CD4-positive, alpha-beta T cell (primary cell): ENCODE results near the gene IL17B. TPM values are rescaled to one million over a fixed set of nuclear protein-coding genes. Genes with fewer than 3 reads are reported as not detected.

ENCODE experiments used
- ATAC-seq: fragments of 200-7000 bp; cut with Tn5 transposase; one replicate; pipeline ENCODE4 v1.10.0; 2022; ENCODE audit warnings: mild to moderate bottlenecking; ENCODE audit not compliant: poor library complexity
- CTCF ChIA-PET: fragments of 350-600 bp; sonication (Branson Sonifier 250); formaldehyde crosslinking; loops from one replicate; lab custom pipeline; 2021; ENCODE audit warnings: antibody characterized with exemption, inconsistent platforms; lab: Charles Lee
- POLR2A ChIA-PET: fragments of 350-600 bp; sonication (Branson Sonifier 250); formaldehyde crosslinking; loops from one replicate; lab custom pipeline; 2021; ENCODE audit warnings: antibody characterized with exemption, inconsistent platforms; lab: Charles Lee
- DNase-seq, 14 experiments: peaks; one replicate each; pipeline ENCODE4 v3.0.0-alpha.2; 2013 to 2020; ENCODE audit warnings: mixed read lengths in 2 of 14
- H3K27ac ChIP-seq, 2 donors: one replicate each; pipeline versions ENCODE4 v1.5.1 to v1.7.0; 2013; ENCODE audit warnings: low read length in 2 of 2, low read depth in 1 of 2, mild to moderate bottlenecking in 1 of 2
- H3K27me3 ChIP-seq, 2 experiments: 1 replicate in 1 of 2; 2 replicates in 1 of 2; pipeline versions ENCODE4 v1.6.1 to v1.7.0; 2013; ENCODE audit warnings: low read length in 2 of 2, control low read depth in 1 of 2, mild to moderate bottlenecking in 1 of 2, moderate library complexity in 1 of 2; ENCODE audit not compliant: insufficient read depth in 2 of 2, control insufficient read depth in 1 of 2
- H3K36me3 ChIP-seq: one replicate; pipeline ENCODE4 v1.6.1; 2013; ENCODE audit warnings: low read length, control low read depth; ENCODE audit not compliant: insufficient read depth
- H3K4me1 ChIP-seq: one replicate; pipeline ENCODE4 v1.6.1; 2013; ENCODE audit warnings: low read length, control low read depth; ENCODE audit not compliant: insufficient read depth
- H3K4me3 ChIP-seq: one replicate; pipeline ENCODE4 v1.5.1; 2013; ENCODE audit warnings: mild to moderate bottlenecking, low read length, moderate library complexity
- H3K9me3 ChIP-seq, 2 experiments: 1 replicate in 1 of 2; 2 replicates in 1 of 2; pipeline versions ENCODE4 v1.6.1 to v1.7.0; 2013; ENCODE audit warnings: low read length in 2 of 2, mild to moderate bottlenecking in 2 of 2, control low read depth in 1 of 2, moderate library complexity in 1 of 2; ENCODE audit not compliant: control insufficient read depth in 1 of 2, insufficient read depth in 1 of 2
- H3K27ac Mint-ChIP-seq: one replicate; pipeline ENCODE4 v1.8.0; 2020; ENCODE audit warnings: mixed read lengths
- H3K27me3 Mint-ChIP-seq: one replicate; pipeline ENCODE4 v1.8.0; 2021; ENCODE audit warnings: mixed read lengths
- H3K36me3 Mint-ChIP-seq: one replicate; pipeline ENCODE4 v1.8.0; 2021; ENCODE audit warnings: low read depth, mixed read lengths
- H3K4me1 Mint-ChIP-seq: one replicate; pipeline ENCODE4 v1.8.0; 2021; ENCODE audit warnings: low read depth, mixed read lengths
- H3K4me3 Mint-ChIP-seq: one replicate; pipeline ENCODE4 v1.8.0; 2020; ENCODE audit warnings: mild to moderate bottlenecking, mixed read lengths
- H3K9me3 Mint-ChIP-seq: one replicate; pipeline ENCODE4 v1.8.0; 2020; ENCODE audit warnings: mixed read lengths
- intact Hi-C, 2 experiments: fragments of 100-400 bp; cut with DNase I in 1 of 2; cut with micrococcal nuclease in 1 of 2; formaldehyde crosslinking; loops; one replicate each; pipeline versions ENCODE4 v1.15.1 to v1.9.0; 2023 to 2025; cut with DNase I, micrococcal nuclease
- total RNA-seq, 174 experiments: library from RNA in 2 of 174; stranded (reverse) in 2 of 174; gene quantifications; one replicate each; pipeline ENCODE4 v1.2.3 and lab custom pipeline; 2021 to 2026
- TF ChIP-seq, protein P1 (sequence below): fragments of 200-600 bp; IDR thresholded peaks from one replicate; pipeline ENCODE4 v1.8.0; 2022; ENCODE audit warnings: antibody characterized with exemption, mild to moderate bottlenecking

The IL17B gene
- total RNA-seq, 2 experiments from 2014 or later, result not detected

DNA sequence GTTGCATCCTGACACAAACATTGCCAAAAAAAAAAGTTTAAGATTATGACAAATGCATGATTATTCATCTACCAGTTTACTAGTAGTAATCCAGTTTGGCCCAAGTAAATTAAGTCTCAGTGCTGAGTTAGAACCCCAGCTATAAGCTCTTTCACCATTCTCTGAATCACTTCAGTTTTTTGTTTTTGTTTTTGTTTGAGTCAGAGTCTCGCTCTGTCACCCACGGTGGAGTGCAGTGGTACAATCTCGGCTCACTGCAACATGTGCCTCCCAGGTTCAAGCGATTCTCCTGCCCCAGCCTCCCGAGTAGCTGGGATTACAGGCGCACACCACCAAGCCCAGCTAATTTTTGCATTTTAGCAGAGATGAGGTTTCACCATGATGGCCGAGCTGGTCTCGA lies 22.7 kb downstream of the IL17B start:
- Mint-ChIP-seq H3K36me3 (peaks cover 62% of the 10 kb centered on the region), H3K27me3 (no peaks in the 10 kb centered on the region), H3K9me3 (no peaks in the 10 kb centered on the region), H3K4me3 (peak overlapping the region; percentile 21), H3K4me1 (peaks cover 80% of the 10 kb centered on the region), H3K27ac (peak overlapping the region; percentile 60)
- Histone ChIP-seq H3K27me3 (no peaks in the 10 kb centered on the region), H3K4me3 (no peak overlapping the region), H3K36me3 (peaks cover 44% of the 10 kb centered on the region), H3K9me3 (no peaks in the 10 kb centered on the region), H3K27ac (no peak overlapping the region), H3K4me1 (peaks cover 49% of the 10 kb centered on the region)
- ChIA-PET CTCF (interaction anchor here (1.1 to 3.8 kb wide), 3 partner anchors 11 to 15 kb away, joined by 3 to 32 read pairs (median 21); partner anchors contain the start of gene GRPEL2), POLR2A (interaction anchor here (0.8 to 8.0 kb wide), 3 partner anchors 10 to 16 kb away, joined by 3 to 194 read pairs (median 3); partner anchors contain the start of gene GRPEL2)
- TF ChIP-seq, protein P1, sequence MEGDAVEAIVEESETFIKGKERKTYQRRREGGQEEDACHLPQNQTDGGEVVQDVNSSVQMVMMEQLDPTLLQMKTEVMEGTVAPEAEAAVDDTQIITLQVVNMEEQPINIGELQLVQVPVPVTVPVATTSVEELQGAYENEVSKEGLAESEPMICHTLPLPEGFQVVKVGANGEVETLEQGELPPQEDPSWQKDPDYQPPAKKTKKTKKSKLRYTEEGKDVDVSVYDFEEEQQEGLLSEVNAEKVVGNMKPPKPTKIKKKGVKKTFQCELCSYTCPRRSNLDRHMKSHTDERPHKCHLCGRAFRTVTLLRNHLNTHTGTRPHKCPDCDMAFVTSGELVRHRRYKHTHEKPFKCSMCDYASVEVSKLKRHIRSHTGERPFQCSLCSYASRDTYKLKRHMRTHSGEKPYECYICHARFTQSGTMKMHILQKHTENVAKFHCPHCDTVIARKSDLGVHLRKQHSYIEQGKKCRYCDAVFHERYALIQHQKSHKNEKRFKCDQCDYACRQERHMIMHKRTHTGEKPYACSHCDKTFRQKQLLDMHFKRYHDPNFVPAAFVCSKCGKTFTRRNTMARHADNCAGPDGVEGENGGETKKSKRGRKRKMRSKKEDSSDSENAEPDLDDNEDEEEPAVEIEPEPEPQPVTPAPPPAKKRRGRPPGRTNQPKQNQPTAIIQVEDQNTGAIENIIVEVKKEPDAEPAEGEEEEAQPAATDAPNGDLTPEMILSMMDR, result no peak
- intact Hi-C loops, result loop anchor here in 1 of 2 experiments (5.0 to 10.0 kb wide), 2 partner anchors 196 to 542 kb away; partner anchors contain the start of gene CSNK1A1
- no peak for ATAC-seq
- no peak for DNase-seq

DNA sequence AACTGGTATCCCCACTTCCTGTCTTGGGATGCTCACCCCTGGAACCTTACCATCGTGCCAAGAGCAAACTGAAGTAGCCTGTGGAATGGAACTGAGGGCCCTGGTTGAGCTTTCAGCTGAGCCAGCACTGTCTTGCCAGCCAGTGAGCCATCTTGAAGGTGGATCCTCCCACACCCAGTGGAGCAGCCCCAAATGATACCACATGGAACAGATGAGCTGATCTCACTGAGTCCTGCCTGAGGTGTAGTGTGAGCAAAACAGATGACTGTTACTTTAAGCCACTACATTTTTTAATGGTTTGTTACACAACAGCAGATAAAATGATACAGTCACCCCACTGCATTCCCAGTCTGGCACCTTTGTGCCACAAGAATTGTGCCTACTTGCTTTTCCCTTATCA lies 23.4 kb downstream of the IL17B start:
- H3K27me3 ChIP-seq, result no peaks in the 10 kb centered on the region
- peaks cover 48% of the 10 kb centered on the region for H3K4me1 ChIP-seq
- Mint-ChIP-seq H3K36me3 (peaks cover 66% of the 10 kb centered on the region), H3K4me3 (no peak overlapping the region), H3K27ac (peak overlapping the region; percentile 60), H3K27me3 (no peaks in the 10 kb centered on the region), H3K4me1 (peaks cover 78% of the 10 kb centered on the region), H3K9me3 (no peaks in the 10 kb centered on the region)
- H3K4me3 ChIP-seq, result no peak overlapping the region
- TF ChIP-seq, protein P1, result no peak
- no peak overlapping the region for H3K27ac ChIP-seq
- POLR2A ChIA-PET, result interaction anchor here (0.8 to 8.0 kb wide), 2 partner anchors 9 to 12 kb away, joined by 3 to 194 read pairs; partner anchors contain the start of gene GRPEL2
- ATAC-seq (no peak), DNase-seq (no peak)
- CTCF ChIA-PET, result interaction anchor here (1.1 to 3.8 kb wide), 3 partner anchors 10 to 16 kb away, joined by 3 to 32 read pairs (median 21); partner anchors contain the start of gene GRPEL2
- intact Hi-C loops, result loop anchor here in 1 of 2 experiments (5.0 to 10.0 kb wide), 2 partner anchors 197 to 541 kb away; partner anchors contain the start of gene CSNK1A1
- peaks cover 51% of the 10 kb centered on the region for H3K36me3 ChIP-seq
- H3K9me3 ChIP-seq, result no peaks in the 10 kb centered on the region

DNA sequence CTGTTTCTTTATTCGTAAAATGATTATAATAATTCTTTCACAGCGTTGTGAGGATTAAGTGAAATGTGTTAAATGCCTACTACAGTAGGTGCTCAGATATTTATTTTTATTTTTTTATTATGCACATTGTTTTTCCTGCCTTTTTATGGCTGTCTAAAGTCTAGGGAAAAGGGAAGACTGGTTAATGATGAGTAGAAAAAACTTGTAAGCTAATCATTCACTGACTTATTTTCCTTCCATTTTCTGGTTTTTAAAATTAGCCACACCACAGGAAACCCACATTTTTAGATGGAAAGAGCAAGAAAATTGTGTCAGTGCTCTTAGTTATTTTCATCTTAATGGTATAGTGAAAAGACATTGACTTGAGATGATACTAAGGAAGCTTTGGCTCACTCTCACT lies 25.2 kb downstream of the IL17B start:
- Histone ChIP-seq H3K9me3 (no peaks in the 10 kb centered on the region), H3K4me1 (peaks cover 43% of the 10 kb centered on the region), H3K27ac (no peak overlapping the region), H3K4me3 (no peak overlapping the region), H3K36me3 (peaks cover 69% of the 10 kb centered on the region), H3K27me3 (no peaks in the 10 kb centered on the region)
- DNase-seq (no peak), ATAC-seq (no peak)
- TF ChIP-seq, protein P1, result no peak
- peaks cover 83% of the 10 kb centered on the region for H3K36me3 Mint-ChIP-seq
- no peaks in the 10 kb centered on the region for H3K9me3 Mint-ChIP-seq
- intact Hi-C loops, result loop anchor here in 1 of 2 experiments (10.0 kb wide), 1 partner anchor 539 kb away; no protein-coding TSS in a partner anchor
- no peaks in the 10 kb centered on the region for H3K27me3 Mint-ChIP-seq
- POLR2A ChIA-PET, result interaction anchor here (0.6 to 1.3 kb wide), 2 partner anchors 9 to 20 kb away, joined by 3 to 7 read pairs; partner anchors contain the start of gene GRPEL2
- H3K4me1 Mint-ChIP-seq, result peaks cover 75% of the 10 kb centered on the region
- no peak overlapping the region for H3K4me3 Mint-ChIP-seq
- H3K27ac Mint-ChIP-seq, result peak overlapping the region; percentile 53
- CTCF ChIA-PET, result interaction anchor here (1.1 to 3.0 kb wide), 2 partner anchors 14 to 18 kb away, joined by 3 to 17 read pairs; no protein-coding TSS in a partner anchor
